Osteoblast (primary cell): ENCODE data around the gene MIGA2. TPM values are rescaled to one million over a fixed set of nuclear protein-coding genes. Genes with fewer than 3 reads are reported as not detected.
A peak's percentile ranks its signal among the peaks of the same experiment; 100 is the strongest.

ENCODE experiments used
- DNase-seq: peaks from one replicate; pipeline ENCODE4 v3.0.0; 2011; ENCODE audit warnings: low spot score, mixed read lengths; ENCODE audit not compliant: insufficient read length; ENCODE audit errors: missing footprints
- H2AFZ ChIP-seq: 2 replicates; pipeline ENCODE4 v1.6.0; 2011; ENCODE audit warnings: mild to moderate bottlenecking, low read length
- H3K27ac ChIP-seq: 2 replicates; pipeline ENCODE4 v1.5.1; 2011; ENCODE audit warnings: mild to moderate bottlenecking, low read depth, low read length, moderate library complexity
- H3K27me3 ChIP-seq: 2 replicates; pipeline ENCODE4 v1.6.0; 2012; ENCODE audit warnings: mild to moderate bottlenecking, control low read depth, inconsistent platforms, low read length, moderate library complexity; ENCODE audit not compliant: insufficient read depth
- H3K36me3 ChIP-seq: 2 replicates; pipeline ENCODE4 v1.5.1; 2011; ENCODE audit warnings: mild to moderate bottlenecking, low read length, control low read depth, moderate library complexity; ENCODE audit not compliant: insufficient read depth
- H3K4me1 ChIP-seq: 2 replicates; pipeline ENCODE4 v1.5.1; 2011; ENCODE audit warnings: mild to moderate bottlenecking, low read length, control low read depth, moderate library complexity; ENCODE audit not compliant: insufficient read depth
- H3K4me2 ChIP-seq: 2 replicates; pipeline ENCODE4 v1.6.0; 2011; ENCODE audit warnings: mild to moderate bottlenecking, low read length; ENCODE audit not compliant: insufficient read depth
- H3K4me3 ChIP-seq: fragments of 200-600 bp; sonication (generic); 3 replicates; pipeline ENCODE4 v1.5.1; 2012; ENCODE audit warnings: mild to moderate bottlenecking, low read length, inconsistent platforms; ENCODE audit not compliant: insufficient read depth
- H3K79me2 ChIP-seq: 2 replicates; pipeline ENCODE4 v1.6.0; 2012; ENCODE audit warnings: mild to moderate bottlenecking, low read length, control low read depth, inconsistent platforms; ENCODE audit not compliant: insufficient read depth
- H3K9me3 ChIP-seq: 2 replicates; pipeline ENCODE4 v1.5.1; 2011; ENCODE audit warnings: low read depth, low read length, control low read depth
- H4K20me1 ChIP-seq: 2 replicates; pipeline ENCODE4 v1.6.0; 2012; ENCODE audit warnings: mild to moderate bottlenecking, low read length, control low read depth; ENCODE audit not compliant: insufficient read depth
- total RNA-seq: library from RNA; depleted of rRNA; stranded (reverse); fragments of >200 nt; gene quantifications from 2 replicates; pipeline ENCODE4 v1.2.3, GENCODE V29; 2012
- TF ChIP-seq, protein P1 (sequence below): IDR thresholded peaks from 2 replicates; pipeline ENCODE4 v1.5.1; 2011; ENCODE audit warnings: mild to moderate bottlenecking, low read depth, low read length, moderate library complexity; ENCODE audit errors: extremely low read depth

Gene MIGA2
- total RNA-seq = 21.2 and 22.4 TPM in 2 replicates

GRCh38 chr9:129036241-129036922 is at the start of gene MIGA2:
Gene MIGA2 (plus strand): TSS chr9:129036626. CDS start chr9:129040595, 3,969 bp downstream.
- Histone ChIP-seq H3K4me2 (peak within 1 kb of the TSS; percentile 99), H3K4me1 (peaks cover 21% of the 10 kb centered on the region), H2AFZ (peak within 1 kb of the TSS; percentile 100), H3K4me3 (peak within 1 kb of the TSS; percentile 99), H3K27ac (peak within 1 kb of the TSS; percentile 66), H3K79me2 (peaks cover 34% of the 10 kb centered on the region), H3K9me3 (no peaks in the 10 kb centered on the region), H3K36me3 (peaks cover 1% of the 10 kb centered on the region), H4K20me1 (peaks cover 20% of the 10 kb centered on the region), H3K27me3 (no peaks in the 10 kb centered on the region)
- TF ChIP-seq, protein P1, sequence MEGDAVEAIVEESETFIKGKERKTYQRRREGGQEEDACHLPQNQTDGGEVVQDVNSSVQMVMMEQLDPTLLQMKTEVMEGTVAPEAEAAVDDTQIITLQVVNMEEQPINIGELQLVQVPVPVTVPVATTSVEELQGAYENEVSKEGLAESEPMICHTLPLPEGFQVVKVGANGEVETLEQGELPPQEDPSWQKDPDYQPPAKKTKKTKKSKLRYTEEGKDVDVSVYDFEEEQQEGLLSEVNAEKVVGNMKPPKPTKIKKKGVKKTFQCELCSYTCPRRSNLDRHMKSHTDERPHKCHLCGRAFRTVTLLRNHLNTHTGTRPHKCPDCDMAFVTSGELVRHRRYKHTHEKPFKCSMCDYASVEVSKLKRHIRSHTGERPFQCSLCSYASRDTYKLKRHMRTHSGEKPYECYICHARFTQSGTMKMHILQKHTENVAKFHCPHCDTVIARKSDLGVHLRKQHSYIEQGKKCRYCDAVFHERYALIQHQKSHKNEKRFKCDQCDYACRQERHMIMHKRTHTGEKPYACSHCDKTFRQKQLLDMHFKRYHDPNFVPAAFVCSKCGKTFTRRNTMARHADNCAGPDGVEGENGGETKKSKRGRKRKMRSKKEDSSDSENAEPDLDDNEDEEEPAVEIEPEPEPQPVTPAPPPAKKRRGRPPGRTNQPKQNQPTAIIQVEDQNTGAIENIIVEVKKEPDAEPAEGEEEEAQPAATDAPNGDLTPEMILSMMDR = no peak
- DNase-seq = peak; percentile 100

DNA sequence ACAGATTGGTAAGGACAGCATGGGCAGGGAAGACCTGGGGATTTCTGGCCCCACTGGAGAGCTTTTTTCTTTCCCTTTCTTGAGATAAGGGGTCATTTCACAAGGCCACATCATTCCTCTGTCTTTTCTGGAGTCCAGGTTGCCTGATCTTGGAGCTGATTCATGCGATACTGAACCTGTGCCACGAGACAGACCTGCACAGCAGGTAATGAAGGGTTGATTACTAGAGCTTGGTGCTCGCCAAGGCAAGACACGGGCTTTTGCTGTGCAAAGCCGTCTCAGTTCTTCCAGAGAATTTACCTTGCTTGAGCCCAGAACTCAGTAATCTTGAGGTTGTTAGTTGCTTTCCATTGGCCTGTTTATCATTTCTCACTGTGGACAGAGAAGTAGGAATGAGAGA is 49.8 kb upstream of the MIGA2 start:
- H3K9me3 ChIP-seq = no peaks in the 10 kb centered on the region
- no peaks in the 10 kb centered on the region for H3K79me2 ChIP-seq
- TF ChIP-seq, protein P1 = no peak

DNA sequence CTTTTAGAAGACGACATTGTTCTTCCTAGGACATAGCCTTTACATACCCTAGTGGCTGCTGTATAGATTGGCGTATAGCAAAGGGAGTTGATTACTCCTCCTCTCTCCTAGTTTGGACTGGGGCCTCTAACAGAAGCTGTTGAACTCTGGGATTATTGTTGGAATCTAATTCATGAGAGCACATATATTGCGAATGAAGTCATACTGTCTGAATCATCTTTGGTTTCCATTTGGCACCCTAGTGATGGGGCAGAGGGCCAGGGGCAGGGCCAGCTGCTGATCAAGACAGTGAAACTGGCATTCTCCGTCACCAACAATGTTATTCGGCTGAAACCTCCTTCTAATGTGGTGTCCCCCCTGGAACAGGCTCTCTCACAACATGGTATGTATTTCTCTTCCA is 48.6 kb upstream of the MIGA2 start:
- Histone ChIP-seq H3K27me3 (no peaks in the 10 kb centered on the region), H3K4me2 (peak overlapping the region; percentile 46), H3K27ac (peak overlapping the region; percentile 78), H3K9me3 (no peaks in the 10 kb centered on the region), H3K79me2 (no peaks in the 10 kb centered on the region), H3K36me3 (peaks cover 70% of the 10 kb centered on the region), H3K4me1 (peaks cover 15% of the 10 kb centered on the region), H3K4me3 (peak overlapping the region; percentile 7), H4K20me1 (no peaks in the 10 kb centered on the region), H2AFZ (peak overlapping the region; percentile 16)
- TF ChIP-seq, protein P1 = peak; percentile 19
- DNase-seq = peak; percentile 88

More for the DNA sequence above, 49.8 kb upstream of the MIGA2 start:
- Histone ChIP-seq H3K36me3 (peaks cover 72% of the 10 kb centered on the region), H4K20me1 (no peaks in the 10 kb centered on the region), H3K4me3 (no peak overlapping the region), H3K4me1 (peaks cover 15% of the 10 kb centered on the region), H2AFZ (no peak overlapping the region), H3K27me3 (no peaks in the 10 kb centered on the region), H3K27ac (no peak overlapping the region), H3K4me2 (no peak overlapping the region)
- DNase-seq = no peak

DNA sequence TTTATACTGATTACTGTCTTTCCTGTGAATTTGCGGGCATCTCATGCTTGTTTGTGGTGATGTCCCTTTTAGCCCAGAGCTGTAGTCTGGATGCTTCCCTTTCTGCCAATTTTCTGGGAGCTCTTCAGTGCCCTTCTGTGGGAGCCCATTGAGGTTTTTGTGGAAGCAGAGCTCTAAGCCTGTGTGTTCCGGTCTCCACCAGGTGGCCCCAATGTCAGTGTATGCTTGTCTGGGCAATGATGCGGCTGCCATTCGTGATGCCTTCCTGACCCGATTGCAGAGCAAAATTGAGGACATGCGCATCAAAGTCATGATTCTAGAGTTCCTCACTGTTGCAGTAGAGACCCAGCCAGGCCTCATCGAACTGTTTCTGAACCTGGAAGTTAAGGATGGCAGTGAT is 43.4 kb upstream of the MIGA2 start:
- no peak overlapping the region for H2AFZ ChIP-seq
- TF ChIP-seq, protein P1 = peak; percentile 44
- H3K27ac ChIP-seq = no peak overlapping the region
- no peaks in the 10 kb centered on the region for H3K27me3 ChIP-seq
- DNase-seq = no peak
- no peaks in the 10 kb centered on the region for H4K20me1 ChIP-seq
- peaks cover 74% of the 10 kb centered on the region for H3K36me3 ChIP-seq
- H3K4me1 ChIP-seq = peaks cover 5% of the 10 kb centered on the region
- H3K4me2 ChIP-seq = no peak overlapping the region
- no peaks in the 10 kb centered on the region for H3K79me2 ChIP-seq
- H3K9me3 ChIP-seq = no peaks in the 10 kb centered on the region
- no peak overlapping the region for H3K4me3 ChIP-seq
